ENCODE data around the gene GCHFR.
A peak's percentile ranks its signal among the peaks of the same experiment; 100 is the strongest.

Gene GCHFR

DNA sequence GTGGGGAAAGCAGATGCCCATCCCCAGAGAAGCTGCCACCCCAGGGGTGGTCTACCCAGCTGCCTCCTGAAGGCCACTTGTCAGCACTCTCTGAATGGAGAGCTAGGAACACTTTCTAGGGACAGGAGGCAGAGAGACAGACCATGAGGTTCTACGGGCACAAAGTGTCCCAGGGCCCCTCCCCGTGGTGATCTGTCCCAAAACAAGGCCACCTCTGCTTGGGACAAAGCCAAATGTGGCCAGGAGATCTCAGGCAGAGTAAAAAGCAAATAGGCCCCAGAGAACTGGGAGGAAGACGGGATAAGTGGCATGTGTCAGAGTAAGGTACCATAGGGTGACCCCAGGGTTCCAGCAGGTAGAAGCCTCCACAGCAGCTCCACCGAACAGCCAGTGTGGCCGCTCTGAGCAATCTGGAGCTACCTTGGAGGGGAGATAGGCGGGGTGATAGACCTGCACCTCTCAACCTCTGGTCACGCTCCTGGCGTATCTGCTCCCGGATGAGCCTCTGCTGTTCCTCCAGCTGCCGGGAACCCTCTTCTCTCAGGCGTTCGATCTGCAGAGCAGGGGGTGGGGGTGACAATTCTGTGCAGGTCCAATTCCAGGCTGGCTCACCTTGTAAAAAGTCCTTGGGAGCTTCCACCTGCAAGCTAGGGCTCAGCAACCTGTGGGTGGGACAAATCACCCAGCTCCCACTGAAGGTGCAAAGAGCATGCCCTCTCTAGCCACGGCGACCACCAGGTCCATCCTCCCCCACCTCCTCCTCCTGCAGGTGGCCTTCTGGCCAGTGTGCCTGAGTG is 12.1 kb downstream of the GCHFR start:
- DNase-seq (ENCODE audit: low spot score): no peak

DNA sequence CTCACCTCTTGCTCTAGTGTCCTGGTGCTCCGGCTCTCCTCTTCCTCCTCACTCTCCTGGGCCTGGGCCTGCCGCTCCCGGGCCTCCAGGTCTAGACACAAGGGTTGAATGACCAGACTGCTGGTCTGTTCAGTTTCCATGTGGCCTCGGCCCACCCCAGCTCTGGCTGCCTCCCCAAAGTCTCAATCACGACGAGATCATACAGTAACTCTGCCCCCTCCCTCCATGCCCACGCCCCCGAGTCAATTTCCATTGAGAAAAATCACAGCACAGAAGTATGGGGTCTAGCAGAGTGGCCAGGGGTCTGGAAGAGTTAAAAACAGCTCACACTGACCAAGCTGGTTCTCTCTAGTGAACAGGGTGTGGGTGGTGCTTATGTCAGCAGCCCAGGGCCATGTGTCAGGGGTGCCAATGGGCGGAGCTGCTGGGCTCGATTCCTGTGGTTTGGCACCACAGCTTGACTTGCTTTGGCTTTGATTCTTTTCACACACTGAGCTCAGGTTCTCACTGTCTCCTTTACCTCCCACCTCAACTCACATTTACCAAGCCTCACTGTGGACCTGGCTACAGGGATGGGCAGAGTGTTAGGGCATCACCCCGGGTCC is 12.8 kb downstream of the GCHFR start:
- DNase-seq (ENCODE audit: low spot score): no peak

DNA sequence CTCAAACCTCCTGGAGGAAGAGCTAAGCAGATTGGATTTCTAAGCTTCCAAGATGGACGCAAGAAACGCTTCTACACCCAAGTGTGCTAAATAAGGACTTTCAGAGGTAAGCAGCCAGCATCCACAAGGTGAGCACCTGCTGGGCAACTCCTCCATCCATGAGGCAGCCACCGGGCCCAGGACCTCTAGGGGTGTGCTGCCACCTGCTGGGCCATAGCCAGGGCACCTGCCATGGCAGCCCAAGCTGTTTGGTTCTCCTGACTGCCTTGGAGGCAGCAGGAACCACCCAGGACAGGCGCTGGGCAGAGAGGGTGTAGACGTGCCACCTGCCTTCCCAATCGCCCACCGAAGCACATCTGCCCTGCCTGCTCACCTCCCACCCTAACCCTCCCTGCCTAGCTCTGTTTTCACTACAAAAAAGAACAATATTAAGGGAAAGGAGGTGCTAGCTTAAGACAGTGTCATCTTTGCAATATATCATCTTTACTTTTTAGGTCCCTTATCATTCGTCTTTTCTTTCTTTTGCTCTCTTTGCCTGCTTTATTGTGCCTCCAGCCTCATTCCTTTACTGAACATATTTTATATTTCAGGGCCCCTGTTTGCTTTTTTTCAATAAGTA is 18.9 kb downstream of the GCHFR start:
- DNase-seq (ENCODE audit: low spot score): no peak

DNA sequence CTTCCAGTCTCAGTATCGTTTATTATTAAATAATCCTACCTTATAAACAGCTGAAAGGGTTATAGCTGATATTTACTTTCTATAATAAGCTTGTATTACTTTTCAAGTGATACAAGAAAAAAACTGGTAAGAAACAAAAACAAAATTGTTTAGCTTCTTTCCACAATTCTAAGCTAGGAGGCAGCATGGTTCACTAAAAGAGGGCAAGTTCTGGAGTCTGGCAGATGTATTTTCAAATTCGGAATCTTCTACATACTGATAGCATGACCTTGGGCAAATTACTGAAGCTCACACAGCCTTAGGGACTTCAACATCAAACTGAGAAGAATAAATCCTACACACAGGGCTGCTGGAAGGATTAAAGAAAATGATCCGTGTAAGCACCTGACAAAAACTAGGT is 21.3 kb downstream of the GCHFR start:
- DNase-seq (ENCODE audit: low spot score): no peak

DNA sequence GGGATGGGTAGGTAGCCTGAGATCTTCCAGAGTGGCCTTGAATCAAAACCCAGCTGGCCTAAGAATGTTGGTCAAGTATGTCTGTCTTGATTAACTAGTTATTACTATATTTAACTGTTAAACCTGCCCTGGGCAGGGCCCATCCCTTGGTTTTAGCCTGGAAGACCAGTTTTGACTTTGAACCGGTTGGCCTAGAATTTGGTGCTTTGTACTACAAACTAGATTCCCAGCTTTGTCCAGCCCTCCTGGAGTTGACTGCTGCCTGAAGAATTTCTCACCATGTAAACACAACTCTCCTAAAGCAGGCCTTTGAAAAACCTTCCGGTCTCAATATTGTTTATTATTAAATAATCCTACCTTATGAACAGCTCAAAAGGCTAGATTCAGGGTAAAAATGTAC is 21.9 kb downstream of the GCHFR start:
- no peak for DNase-seq (ENCODE audit: low spot score)

DNA sequence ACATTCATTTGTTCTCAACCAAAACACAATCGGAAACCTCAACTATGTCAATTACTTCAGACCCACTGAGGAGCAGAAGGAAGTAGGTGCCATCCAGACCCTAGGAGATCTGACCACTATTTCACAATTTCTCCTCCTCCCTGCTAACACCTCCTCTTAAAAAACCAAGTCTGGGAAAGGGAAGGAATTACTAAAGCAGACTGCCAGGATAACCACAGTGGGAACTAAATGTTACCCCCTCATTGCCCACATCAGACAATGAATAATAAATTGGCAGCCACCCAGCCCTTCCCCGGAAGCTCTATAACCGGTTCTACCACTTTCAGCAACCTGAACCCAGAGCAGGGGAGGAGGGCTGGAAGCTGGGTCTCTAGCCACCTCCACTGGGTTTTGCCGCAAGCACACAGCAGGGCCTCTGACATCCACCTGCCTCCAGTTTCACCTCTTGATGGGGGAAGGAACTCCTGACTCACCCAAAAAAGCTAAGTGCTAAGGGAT is 23.5 kb downstream of the GCHFR start:
- DNase-seq (ENCODE audit: low spot score): no peak

DNA sequence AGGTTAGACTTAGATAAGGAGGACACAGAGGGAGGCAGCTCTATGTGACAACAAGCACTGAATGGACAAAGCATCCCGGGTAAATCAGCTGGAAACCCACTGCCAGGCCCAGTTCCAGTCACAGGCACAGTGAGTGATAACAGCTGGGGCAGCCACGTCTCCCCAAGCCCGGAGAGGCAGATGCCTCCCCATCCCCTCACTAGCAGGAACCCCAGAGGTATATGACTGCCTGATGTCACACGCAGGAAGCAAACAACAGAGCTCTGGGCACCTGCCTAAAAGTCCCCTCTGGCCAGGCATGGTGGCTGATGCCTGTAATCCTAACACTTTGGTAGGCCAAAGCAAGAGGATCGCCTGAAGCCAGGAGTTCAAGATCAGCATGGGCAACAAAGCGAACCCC is 24.1 kb downstream of the GCHFR start:
- no peak for DNase-seq (ENCODE audit: low spot score)

DNA sequence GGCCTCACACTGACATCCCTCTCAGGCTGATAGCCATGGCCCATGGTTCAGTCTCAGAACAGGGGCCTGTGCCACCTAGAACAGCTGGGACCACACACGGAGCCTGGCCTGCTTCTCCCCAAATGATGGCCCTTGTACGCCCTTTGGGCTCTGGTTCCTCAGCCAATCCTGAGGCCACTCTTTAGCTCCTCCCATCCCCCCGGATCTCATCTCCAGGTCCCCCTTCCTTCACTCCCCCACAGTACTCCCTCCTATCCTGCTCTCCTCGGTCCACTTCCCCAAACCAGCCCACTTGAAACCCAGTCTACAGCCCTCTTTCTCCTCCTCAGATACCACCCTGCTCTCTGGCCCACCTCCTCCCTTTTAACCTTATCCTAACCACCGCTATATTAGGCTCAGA is 25.3 kb downstream of the GCHFR start:
- DNase-seq (ENCODE audit: low spot score): no peak

DNA sequence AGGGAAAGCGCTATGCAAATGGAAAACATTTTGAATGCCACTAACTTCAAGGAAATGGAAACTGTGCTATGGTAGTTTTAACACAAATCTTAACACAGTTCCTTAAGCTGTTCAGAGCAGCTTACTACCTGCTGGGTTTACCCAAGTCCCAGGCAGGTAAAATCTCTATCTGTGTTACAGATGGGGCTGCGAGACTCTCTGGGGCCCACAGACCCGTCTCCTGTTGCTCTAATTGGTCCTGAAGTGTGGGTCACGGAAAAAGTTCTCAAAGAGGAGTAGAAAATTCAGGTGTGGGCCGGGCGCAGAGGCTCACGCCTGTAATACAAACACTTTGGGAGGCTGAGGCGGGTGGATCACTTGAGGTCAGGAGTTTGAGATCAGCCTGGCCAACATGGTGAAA is 26.1 kb downstream of the GCHFR start:
- no peak for DNase-seq (ENCODE audit: low spot score)

DNA sequence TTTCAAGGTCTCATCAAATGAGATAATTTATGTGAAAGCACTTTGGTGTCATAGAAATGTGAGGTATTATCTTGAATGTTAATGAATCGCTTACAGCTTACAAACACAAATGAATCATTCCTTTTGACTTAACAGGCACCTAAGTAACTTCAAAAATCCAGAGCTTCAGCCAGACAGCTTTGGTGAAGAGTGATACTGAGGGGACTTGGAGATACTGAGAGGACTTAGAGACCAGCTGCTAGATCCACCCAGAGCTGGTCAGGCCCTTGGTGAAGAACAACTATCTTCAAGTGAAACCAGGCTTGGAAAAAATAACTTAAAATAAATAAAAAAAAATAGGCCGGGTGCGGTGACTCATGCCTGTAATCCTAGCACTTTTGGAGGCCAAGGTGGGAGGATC is 26.9 kb downstream of the GCHFR start:
- no peak for DNase-seq (ENCODE audit: low spot score)

DNA sequence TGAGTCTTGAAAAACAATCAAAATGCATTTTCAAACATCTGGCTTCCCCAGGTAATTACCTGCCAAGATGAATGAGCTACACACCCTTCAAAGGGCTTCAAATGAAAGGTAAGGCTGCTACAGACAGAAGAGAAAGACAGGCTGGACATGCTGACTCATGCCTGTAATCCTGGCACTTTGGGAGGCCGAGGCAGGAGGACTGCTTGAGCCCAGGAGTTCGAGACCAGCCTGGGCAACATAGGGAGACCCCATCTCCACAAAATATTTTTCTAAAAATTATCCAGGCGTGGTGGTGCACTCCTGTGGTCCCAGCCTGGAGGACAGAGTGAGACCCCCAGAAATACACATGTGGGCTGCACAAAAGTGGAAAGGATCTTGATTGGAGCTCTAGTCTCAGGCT is 28.5 kb downstream of the GCHFR start:
- DNase-seq (ENCODE audit: low spot score): no peak

DNA sequence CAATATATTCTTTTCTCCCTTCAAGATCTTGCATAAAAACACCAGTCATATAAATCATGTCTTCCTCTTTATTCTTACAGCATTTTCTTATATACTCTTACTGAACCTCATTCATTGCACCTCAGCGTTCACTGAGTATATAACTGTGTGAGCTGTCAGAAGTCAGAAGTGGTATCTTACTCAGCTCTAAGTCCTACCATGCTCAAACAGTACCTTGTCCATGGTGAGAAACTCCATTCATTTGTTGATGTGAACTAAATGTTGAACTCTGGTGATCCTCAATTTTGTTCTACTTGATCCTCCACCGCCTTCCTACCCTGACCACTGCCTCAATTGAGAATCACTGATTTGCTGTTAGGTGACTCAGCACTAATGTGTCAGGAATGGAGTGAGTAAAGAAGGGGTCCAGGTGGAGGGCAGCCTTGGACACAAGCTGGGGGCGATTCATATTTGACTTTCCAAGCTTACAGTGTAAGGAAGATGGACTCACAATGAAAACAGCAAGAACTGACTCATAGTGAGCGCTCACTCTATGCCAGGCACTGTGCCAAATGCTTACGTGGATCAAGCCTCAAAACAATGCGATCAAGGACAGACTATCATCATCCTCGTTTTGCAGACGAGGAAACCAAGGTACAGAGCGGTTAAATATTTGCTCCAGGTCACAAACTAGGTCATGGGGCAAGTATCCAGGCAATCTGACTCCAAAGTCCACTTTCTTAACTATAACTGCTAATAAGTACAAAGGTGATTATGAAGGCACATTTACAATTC is 29.5 kb downstream of the GCHFR start:
- no peak for DNase-seq (ENCODE audit: low spot score)

DNA sequence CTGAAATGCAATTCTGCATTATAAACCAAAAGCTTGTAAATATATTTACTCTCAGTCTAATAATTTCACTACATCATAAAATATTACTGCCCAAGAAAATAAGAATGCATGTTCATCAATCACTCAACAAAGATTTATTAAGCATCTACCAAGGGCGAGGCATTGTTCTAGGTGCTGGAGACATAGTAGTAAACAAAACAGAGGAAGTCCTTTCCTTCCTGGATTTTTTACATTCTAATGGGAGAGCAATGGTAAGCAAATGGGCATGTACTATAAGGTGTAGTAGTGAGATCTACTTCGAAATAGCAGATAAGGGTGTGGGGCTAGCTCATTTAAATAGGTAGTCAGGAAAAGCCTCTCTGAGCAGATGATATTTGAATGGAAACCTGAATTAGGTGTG is 32.2 kb downstream of the GCHFR start:
- DNase-seq (ENCODE audit: low spot score): no peak

DNA sequence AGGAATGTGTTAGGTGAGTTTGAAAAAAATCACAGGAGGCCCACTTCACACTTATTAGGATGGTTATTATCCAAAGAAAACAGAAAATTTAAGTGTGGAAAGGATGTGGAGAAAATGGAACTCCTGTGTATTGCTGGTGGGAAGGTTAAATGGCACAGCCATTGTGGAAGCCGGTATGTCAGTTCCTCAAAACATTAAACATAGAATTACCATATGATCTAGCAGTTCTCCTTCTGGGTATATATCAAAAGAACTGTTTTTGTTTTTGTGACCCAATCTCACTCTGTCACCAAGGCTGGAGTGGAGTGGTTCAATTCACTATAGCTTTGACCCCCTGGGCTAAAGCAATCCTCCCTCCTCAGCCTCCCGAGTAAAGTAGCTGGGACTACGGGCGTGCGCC is 32.6 kb downstream of the GCHFR start:
- DNase-seq (ENCODE audit: low spot score): no peak

DNA sequence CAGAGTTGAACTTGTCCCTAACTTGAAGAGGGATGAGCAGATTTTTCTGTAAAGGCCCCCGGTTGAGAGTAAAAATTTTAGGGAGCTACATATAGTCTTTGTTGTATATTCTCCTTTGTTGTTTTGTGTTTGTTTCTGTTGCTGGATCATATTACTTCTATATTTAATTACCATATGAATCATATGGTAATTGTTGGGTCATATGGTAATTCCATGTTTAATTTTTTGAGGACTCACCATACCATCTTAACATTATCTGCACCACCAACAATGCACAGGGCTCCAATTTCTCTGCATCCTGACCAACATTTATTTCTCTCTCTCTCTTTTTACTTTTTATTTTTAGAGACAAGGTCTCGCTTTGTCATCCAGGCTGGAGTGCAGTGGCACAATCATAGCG is 35.7 kb downstream of the GCHFR start:
- DNase-seq (ENCODE audit: low spot score): no peak

DNA sequence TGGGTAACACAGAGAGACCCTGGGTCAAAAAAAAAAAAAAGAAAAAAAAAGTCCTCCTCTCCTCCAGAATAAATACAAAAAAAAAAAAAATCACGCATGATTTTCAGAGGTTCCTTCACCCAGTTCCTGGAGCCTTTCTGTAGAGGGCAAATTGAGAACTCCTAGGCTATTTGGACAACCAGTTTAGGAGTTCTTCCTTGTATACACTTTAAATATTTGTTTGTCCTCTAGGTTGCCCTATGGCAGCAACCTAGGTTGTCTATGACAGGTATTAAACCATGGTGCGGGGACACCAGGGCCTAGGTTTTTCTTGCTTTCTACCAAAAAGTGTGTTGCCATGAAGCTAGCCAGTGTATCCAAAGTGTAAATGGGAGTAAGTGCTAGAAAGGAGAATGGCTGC is 39.2 kb downstream of the GCHFR start:
- no peak for DNase-seq (ENCODE audit: low spot score)

DNA sequence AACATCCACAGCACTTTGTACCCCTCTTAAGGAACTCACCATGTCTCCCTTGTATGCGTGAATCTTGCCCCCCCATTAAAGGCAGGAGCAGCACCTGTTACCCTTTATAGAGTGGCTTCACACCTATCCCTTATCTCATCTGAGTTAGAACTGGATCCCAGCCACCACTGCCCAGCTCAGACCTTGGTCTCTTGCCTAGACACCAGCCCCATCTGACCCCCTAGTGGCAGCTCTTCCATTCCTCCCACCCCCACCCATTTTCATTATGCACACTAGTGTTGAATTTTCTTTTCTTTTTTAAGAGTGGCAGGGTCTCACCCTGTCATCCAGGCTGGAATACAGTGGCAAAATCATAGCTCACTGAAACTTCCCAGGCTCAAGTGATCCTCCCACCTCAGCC is 39.8 kb downstream of the GCHFR start:
- DNase-seq (ENCODE audit: low spot score): no peak

DNA sequence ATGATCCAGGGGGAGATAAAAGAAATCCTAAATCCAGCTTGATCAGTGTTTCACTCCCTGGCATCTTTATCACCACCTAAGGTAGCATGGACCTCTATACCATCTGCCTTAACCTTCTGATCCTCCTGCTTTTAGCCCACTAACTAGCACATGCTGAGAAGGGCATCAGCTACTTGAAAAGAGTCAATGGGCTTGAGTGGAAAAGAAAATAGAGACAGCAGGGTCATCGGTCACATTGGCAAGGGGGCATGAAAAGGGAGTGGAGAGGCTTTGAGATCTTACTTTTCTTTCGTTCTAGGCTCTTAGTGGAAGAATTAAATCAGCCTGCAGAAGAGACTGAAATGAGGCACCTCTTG is 42.8 kb downstream of the GCHFR start:
- DNase-seq (ENCODE audit: low spot score): no peak

DNA sequence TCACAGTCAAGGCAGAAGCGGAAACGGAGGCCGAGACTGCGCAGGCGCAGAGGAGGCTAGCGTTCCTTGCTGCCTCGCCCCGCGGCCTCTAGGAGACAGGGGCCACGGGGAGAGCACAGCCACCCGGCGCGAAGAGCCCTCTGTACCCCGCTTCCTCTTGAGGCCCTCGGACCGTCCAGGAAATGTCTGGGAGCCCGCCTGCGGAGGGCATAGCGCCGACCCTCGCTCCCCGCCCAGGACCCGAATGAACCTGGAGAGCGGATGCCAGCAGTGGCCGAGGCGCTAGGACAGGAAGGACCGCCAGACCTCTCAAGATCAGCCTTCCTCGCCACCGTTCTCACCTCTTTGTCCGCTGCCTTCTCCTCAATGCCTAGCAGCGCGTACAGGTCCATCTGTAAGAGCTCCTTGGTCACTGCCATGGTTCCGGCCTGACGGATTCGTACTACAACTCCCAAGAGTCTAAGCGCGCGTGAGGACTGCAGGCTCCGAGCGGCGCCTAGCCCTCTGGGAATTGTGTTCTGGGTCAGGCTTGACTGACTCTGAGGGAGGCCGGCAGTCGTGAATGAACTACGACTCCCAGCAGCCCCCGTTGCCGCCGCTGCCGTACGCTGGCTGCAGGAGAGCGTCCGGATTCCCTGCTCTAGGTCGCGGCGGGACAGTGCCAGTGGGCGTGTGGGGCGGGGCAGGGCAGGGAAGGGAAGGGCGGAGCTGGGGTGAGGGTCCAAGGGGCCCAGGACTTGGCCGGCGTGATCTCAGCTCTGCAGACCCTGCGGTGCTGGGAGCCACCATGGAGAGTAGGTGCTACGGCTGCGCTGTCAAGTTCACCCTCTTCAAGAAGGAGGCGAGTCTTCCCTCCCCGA is 43.4 kb downstream of the GCHFR start, which contains the start of the genes DNAJC17 and ZFYVE19:
DNAJC17 (minus strand) TSS at position 446 of the 860 bp plus-strand sequence; CDS start at position 419, 27 bp downstream.
ZFYVE19 (plus strand) TSS at position 62 of the 860 bp plus-strand sequence; CDS start at position 563, 501 bp downstream.
- peak; percentile 99 for DNase-seq (ENCODE audit: low spot score)

DNA sequence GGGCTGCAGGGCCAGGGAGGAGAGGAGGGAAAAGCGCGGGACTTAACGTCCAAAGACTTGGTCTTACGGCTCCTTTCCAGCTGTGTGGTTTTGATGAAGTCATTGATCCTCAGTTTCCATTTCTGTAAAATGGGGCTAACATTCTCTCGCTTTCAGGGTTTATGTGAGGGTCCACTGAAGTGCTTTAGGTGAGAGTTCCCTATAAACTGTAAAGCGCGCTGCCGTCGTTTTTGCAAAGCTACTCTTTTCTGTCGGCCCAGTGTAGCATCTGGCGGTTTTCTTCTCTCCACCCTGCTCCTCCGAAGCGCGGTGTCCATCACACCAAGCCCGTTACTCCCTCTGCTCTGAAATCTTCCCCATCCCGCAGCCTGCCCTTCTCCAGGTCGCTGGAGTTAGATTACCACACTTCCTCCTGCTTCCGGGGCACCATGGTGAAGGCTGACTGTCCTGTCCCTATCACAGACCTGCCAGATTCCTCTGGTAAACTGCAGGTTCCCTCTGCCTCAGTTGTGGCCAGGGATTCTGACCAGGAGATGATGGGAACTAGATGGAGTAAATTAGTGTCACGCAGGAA is 44.1 kb downstream of the GCHFR start:
- no peak for DNase-seq (ENCODE audit: low spot score)

DNA sequence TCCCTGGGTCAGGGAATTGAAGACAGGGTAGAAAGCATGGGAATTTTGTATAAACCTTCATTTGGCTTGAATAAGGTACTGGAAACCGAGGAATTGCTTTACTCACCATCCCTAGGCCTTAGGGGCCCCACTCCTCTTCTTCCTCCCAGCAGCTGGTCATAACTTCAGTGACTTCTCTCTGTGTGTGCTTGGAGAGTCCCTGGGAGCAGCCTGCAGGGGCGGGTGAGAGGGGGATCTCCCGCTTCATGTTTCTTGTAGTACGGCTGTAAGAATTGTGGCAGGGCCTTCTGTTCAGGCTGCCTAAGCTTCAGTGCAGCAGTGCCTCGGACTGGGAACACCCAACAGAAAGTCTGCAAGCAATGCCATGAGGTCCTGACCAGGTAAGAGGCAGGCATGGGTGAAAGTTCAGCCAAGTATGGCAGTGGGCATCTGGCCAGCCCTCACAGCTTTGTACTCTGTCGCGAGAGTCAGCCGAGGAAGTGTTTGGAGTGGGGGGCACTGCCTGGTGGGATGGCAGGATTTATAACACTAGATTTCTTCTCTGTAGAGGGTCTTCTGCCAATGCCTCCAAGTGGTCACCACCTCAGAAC is 45.1 kb downstream of the GCHFR start:
- no peak for DNase-seq (ENCODE audit: low spot score)

Measured in globus pallidus (tissue), 1 donor.